HG03439 (cell line): ENCODE measurements around the gene MEOX1.

ENCODE experiments used
- ATAC-seq: cut with Tn5 transposase; IDR thresholded peaks from one replicate; pipeline ENCODE4 v1.9.1; 2021; ENCODE audit warnings: mild to moderate bottlenecking, moderate library complexity; ENCODE audit not compliant: unreplicated experiment

The MEOX1 gene

DNA sequence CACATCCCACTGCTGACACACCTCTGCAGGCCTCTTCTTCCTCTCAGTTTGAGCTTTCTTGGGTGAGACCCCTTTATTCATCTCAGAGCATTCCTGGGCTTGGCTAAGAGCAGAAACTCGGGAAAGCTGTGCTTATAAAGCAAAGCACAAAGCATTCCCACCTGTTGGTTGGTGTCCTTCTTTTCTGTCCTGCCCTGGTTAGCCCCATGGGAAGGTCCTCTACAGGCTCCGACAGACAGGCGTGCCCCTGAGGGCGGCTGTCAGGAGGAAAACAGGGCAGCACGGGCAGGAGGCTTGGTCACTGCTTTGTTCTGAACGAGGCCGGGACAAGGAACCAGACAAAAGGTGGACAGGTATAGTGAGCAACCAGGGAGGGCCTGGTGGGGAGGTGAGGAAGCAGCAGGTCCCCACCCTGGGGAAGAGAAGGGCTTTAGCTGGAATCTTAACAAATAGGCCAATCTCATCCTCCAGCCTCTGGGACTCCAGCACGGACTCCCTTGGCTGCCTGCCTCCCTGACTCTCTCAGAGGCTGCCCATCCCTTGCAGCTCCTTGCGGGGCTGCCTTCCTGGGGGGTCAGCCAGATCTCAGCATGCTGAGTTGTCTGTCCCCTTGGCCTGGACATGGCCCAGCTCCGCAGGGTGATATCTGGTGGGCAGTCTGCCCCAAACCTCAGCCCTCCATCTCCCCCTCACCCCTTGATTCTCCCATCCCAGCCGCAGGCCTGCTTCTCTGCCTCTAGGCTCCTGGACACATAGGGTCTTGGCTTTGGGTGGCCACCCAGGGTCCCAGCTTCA, 1.7 kb downstream of the MEOX1 start:
- no peak for ATAC-seq

- ATAC-seq, result no peak
Measured at GRCh38 chr17:43658900-43659299, 2.8 kb downstream of the MEOX1 start.

GRCh38 chr17:43655693-43656255, 5.9 kb downstream of the MEOX1 start:
- no peak for ATAC-seq

- ATAC-seq, result no peak
Measured at GRCh38 chr17:43652124-43652480, 9.6 kb downstream of the MEOX1 start.

DNA sequence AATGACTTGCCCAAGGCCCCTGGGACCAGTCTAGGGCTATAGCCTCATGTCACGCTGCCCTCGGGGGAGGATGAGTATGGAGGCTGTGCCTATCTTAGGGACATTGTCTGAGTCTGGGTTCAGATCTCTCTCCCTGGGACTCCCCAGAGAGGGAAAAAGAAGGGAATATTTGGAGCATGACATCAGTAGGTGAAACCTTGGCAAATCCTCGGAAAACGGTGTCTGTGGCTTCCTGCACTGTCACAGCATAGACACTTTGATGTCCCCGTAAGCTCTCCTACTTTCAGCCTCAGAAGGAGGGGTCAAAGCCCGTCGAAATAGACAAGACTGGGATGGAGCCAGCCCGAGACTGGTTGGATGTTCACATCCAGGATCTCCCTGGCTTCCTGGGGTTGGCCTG, 11.3 kb downstream of the MEOX1 start:
- ATAC-seq, result no peak

- ATAC-seq, result no peak
Measured at GRCh38 chr17:43648916-43649315, 12.8 kb downstream of the MEOX1 start.

DNA sequence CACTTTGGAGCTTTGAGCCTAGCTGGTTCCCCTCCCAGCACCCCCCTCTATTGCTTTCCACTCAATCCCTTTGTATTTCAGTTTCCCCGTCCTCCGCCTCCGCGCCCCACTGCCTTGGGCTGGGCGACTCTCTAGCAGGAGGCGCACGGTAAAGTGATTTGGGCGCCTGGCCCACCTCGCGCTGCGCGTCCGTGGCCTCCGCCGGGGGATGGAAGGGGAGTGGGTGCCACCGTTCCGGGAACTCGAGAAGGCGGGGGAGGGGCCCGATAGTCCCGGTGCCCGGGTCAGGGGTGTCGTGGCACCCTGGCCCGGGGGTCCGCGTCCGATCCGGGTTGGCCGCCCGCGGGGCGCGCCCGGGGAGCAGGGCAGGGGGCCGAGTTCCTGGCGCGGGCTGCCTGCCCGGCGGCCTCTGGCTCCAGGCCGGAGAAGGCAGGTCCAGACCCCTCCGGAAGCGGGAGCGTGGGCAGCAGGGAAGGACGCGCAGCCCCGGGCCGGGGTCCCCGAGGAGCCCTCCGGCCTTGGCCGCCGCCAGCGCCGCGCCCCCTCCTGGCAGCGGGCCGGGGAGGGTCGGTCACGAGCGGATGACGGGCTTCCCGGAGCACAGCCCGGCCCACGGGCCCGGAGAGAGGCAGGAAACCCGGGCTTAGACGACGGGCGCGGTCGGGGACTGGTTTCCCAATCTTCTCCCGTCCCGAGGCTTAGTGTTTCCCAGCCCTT, 15.8 kb downstream of the MEOX1 start:
- ATAC-seq, result no peak

GRCh38 chr17:43645450-43645764, 16.3 kb downstream of the MEOX1 start:
- ATAC-seq, result no peak

GRCh38 chr17:43644081-43644480, 17.6 kb downstream of the MEOX1 start:
- no peak for ATAC-seq

DNA sequence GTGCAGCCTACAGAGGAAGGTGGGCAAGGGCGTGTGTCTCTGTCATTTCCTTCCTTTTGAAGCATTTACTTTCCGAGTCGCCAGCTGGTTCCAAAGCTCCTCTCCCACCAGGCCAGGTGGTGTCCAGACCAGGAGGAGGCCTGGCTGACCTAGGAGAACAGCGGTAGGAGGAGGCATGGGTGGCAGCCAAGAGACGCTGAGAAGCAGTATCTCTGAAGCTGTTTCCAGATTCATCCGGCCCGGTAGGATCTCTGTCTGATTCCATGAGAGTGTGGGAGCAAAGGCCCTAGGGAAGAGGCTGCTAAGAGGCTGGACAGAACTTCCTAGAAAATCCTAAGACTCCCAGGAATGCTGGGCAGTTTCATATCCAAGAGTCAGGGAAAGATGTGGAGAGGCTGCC, 20.3 kb downstream of the MEOX1 start:
- no peak for ATAC-seq

GRCh38 chr17:43640491-43641252, 21.1 kb downstream of the MEOX1 start:
- no peak for ATAC-seq

- no peak for ATAC-seq
Measured at GRCh38 chr17:43637563-43638323, 24.0 kb downstream of the MEOX1 start.

DNA sequence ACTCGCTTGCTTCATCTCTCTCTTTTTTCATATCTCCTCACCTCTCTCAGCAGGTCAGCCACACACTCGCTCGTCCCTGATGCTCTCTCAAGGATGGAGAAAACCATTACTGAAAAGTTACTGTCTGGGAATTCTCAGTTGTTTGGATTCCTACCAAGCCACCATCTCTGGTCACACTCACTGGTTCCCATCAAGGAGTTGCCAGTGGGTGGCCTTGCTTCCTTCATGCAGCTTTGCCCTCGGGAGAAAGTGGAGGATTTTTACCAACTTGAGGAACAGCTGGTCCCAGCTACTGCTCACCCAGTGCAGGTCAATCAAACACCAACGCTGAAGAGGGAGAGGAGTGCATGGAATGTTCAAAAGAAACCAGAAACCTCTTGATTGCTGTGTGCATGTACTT, 25.3 kb downstream of the MEOX1 start:
- ATAC-seq, result no peak

DNA sequence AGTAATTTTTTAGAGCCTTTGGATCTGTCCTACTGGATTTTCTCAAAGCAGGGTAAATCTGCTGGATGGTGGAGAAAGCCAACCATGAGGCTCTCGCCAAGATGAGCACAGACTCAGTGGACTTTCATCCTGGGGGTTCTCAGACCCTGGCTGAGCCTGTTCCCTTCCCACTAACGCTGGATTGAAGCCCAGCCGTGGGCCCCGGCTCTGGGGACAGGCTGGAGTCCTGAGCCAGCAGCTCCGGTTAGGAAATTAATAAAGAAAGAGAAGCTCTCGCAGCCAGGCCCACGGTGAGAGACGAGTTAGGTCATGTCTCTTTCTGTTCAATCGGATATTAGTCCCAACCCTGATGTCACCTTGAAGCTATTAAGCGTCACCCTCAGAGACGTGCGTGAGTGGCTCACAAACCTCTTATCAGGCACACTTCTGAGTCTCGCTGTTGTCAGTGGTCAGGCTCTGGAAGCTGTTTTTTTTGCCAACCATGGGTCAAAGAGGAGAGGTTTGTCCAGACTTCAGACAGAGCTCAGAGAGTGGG, 27.1 kb downstream of the MEOX1 start:
- ATAC-seq, result no peak

GRCh38 chr17:43632221-43632620, 29.5 kb downstream of the MEOX1 start:
- no peak for ATAC-seq

GRCh38 chr17:43631429-43631828, 30.3 kb downstream of the MEOX1 start:
- ATAC-seq, result no peak

GRCh38 chr17:43628089-43628650, 33.6 kb downstream of the MEOX1 start:
- ATAC-seq, result no peak

DNA sequence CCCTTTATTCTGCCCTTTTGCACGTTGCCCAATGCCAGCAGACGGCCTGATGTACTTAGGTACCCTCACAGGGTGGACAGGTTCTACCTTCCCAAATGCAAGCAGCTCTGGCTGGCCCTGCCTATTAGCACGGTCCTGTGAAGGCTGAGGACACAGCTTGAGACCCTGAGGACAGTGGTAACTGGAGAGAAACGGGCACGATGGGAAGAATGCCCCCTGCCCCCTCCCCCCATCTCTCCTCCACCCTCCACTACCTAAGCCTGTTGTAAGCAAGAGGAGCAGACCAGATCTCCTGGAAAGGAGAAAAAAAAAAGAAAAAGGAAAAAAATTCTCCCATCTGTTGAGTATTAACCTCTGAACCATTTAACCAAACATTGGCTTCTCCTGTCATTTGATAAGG, 34.1 kb downstream of the MEOX1 start:
- ATAC-seq, result no peak

GRCh38 chr17:43626023-43626422, 35.7 kb downstream of the MEOX1 start:
- no peak for ATAC-seq

DNA sequence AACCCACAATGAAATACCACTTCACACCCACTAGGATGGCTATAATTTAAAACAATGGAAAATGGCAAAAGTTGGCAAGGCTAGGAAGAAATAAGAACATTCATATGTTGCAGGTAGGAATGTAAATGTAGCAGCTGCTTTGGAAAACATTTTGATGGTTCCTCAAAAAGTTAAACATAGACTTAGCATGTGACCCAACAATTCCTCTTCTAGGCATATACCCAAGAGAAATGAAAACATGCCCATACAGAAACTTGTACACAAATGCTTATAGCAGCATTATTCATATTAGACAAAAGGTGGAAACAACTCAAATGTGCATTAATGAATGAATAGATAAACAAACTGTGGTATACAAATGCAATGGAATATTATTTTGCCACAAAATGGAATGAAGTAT, 36.1 kb downstream of the MEOX1 start:
- ATAC-seq, result no peak
